ENCODE data around the gene MMP1. TPM values are rescaled to one million over a fixed set of nuclear protein-coding genes. Genes with fewer than 3 reads are reported as not detected.

The MMP1 gene
- total RNA-seq, 1 experiment from 2014 or later: not detected

GRCh38 chr11:102792604-102793003 lies 5.4 kb downstream of the MMP1 start:
- no peak overlapping the region for H2BK12ac ChIP-seq (ENCODE audit: insufficient read length, low read depth, low read length)
- H3K27ac Mint-ChIP-seq: no peak overlapping the region
- no peaks in the 10 kb centered on the region for H3K27me3 ChIP-seq (ENCODE audit: insufficient read depth, low read length)
- H2BK15ac ChIP-seq (ENCODE audit: low read depth, low read length): no peak overlapping the region
- no peak overlapping the region for H2BK120ac ChIP-seq (ENCODE audit: low read depth, low read length, poor library complexity, severe bottlenecking)
- H4K20me1 ChIP-seq (ENCODE audit: control insufficient read depth, insufficient read depth, insufficient read length): no peaks in the 10 kb centered on the region
- no peak overlapping the region for H3K27ac ChIP-seq (ENCODE audit: insufficient read length, low read depth, low read length)
- no peak overlapping the region for H3K56ac ChIP-seq (ENCODE audit: insufficient read length, low read depth, low read length)
- H2AFZ ChIP-seq (ENCODE audit: low read length): no peak overlapping the region
- no peak overlapping the region for H3K23ac ChIP-seq (ENCODE audit: insufficient read length, low read depth, low read length)
- no peaks in the 10 kb centered on the region for H3K79me2 ChIP-seq (ENCODE audit: insufficient read depth, low read length)
- no peak overlapping the region for H4K91ac ChIP-seq (ENCODE audit: insufficient read length, low read depth, low read length)
- no peak overlapping the region for H2AK5ac ChIP-seq (ENCODE audit: insufficient read length, low read length)
- H3K14ac ChIP-seq (ENCODE audit: insufficient read depth, low read length): no peak overlapping the region
- no peak overlapping the region for H4K5ac ChIP-seq (ENCODE audit: insufficient read length, low read depth, low read length)
- H3K4me2 ChIP-seq (ENCODE audit: insufficient read depth, insufficient read length, low read length): no peak overlapping the region
- H3K79me1 ChIP-seq (ENCODE audit: insufficient read depth, low read depth, low read length, poor library complexity, severe bottlenecking): no peaks in the 10 kb centered on the region
- no peak overlapping the region for H3K4ac ChIP-seq (ENCODE audit: low read depth, low read length)
- H2BK5ac ChIP-seq (ENCODE audit: insufficient read length, low read length): no peak overlapping the region
- WGBS (ENCODE audit: extremely low coverage, insufficient read length, low lambda C conversion rate): no CpG with 5 or more reads among the region's 5 CpGs
- H4K8ac ChIP-seq (replicated peaks; ENCODE audit: insufficient read length, low read depth, low read length): no peak overlapping the region
- no peak overlapping the region for H3K4me3 Mint-ChIP-seq
- no peaks in the 10 kb centered on the region for H3K23me2 ChIP-seq (ENCODE audit: insufficient read length, low read depth, low read length, poor library complexity, severe bottlenecking)
- H3K36me3 Mint-ChIP-seq (ENCODE audit: insufficient read depth in 1 of 3, low read depth in 3 of 3): no peaks in the 10 kb centered on the region
- H3K9me3 ChIP-seq (ENCODE audit: control insufficient read depth, low read depth, low read length): no peaks in the 10 kb centered on the region
- no peaks in the 10 kb centered on the region for H3K9me3 Mint-ChIP-seq
- H3K4me1 ChIP-seq (ENCODE audit: insufficient read depth, low read length): no peaks in the 10 kb centered on the region
- H3K9ac ChIP-seq (ENCODE audit: extremely low read depth, insufficient read length, low read length): no peak overlapping the region
- TF ChIP-seq, protein P1, sequence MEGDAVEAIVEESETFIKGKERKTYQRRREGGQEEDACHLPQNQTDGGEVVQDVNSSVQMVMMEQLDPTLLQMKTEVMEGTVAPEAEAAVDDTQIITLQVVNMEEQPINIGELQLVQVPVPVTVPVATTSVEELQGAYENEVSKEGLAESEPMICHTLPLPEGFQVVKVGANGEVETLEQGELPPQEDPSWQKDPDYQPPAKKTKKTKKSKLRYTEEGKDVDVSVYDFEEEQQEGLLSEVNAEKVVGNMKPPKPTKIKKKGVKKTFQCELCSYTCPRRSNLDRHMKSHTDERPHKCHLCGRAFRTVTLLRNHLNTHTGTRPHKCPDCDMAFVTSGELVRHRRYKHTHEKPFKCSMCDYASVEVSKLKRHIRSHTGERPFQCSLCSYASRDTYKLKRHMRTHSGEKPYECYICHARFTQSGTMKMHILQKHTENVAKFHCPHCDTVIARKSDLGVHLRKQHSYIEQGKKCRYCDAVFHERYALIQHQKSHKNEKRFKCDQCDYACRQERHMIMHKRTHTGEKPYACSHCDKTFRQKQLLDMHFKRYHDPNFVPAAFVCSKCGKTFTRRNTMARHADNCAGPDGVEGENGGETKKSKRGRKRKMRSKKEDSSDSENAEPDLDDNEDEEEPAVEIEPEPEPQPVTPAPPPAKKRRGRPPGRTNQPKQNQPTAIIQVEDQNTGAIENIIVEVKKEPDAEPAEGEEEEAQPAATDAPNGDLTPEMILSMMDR (conservative IDR thresholded peaks at IDR 0.05): no peak
- no peak overlapping the region for H2BK20ac ChIP-seq (ENCODE audit: low read depth, low read length, poor library complexity, severe bottlenecking)
- DNase-seq: no peak
- H3T11ph ChIP-seq (ENCODE audit: low read length): no peak overlapping the region
- no peak overlapping the region for H3K18ac ChIP-seq (ENCODE audit: insufficient read length, low read depth, low read length)
- H3K4me1 Mint-ChIP-seq: peaks cover 0 to 2% of the 10 kb centered on the region in 2 experiments; a peak in 1 of 4 replicates
- no peaks in the 10 kb centered on the region for H3K27me3 Mint-ChIP-seq (ENCODE audit: low read depth)
